ENCODE measurements around the gene TMEM255B. TPM values are rescaled to one million over a fixed set of nuclear protein-coding genes. Genes with fewer than 3 reads are reported as not detected.
"Not testable (repeated sequence)": the region's sequence is repeated elsewhere in the genome, so short reads cannot be mapped to it uniquely, and the experiment has no call there.

The TMEM255B gene
- total and polyA plus RNA-seq, 9 donors, result 1.9 to 9.2 (median 6.4) TPM

DNA sequence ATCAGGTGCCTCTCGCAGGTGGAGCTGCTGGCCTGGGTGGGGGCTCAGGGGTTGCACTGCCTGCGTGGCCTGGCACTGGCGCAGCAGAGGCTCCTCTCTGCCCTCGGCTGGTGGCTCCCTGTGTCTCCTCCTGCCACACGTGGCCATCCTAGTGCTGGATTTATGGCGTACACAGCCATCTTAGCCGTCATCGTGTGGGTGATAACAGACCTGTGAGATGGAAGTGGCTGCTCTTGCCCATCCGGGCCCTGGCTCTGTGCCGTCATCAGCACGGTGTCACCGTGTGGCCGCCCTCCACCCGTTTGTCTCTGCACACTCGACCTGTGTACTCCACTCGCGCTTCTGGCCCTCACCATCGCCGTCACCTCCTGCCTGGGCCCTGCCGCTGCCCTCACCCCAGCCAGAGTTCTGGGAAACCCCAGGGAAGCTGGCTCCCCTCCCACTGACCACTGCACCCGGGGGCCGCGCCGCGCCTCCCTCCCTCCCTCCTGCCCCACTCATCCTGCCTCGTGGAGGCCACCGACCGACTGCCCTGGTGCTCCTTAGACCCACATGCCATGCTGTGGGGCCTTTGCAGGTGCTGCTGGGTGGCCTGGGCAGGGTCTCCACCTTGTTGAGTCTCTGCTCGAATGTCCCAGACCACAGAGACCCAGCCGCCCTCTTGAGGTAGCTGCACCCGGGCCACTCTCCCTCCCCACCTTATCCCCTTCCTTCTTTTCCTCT lies 29.5 kb downstream of the TMEM255B start:
- Histone ChIP-seq H3K27ac (ENCODE audit: low read length) (no peak overlapping the region), H3K9me3 (replicated peaks; ENCODE audit: control insufficient read depth, low read depth, low read length) (no peaks in the 10 kb centered on the region), H3K4me1 (ENCODE audit: control insufficient read depth, insufficient read depth, low read length) (no peaks in the 10 kb centered on the region), H3K4me3 (ENCODE audit: low read length) (no peak overlapping the region), H3K36me3 (ENCODE audit: control insufficient read depth, insufficient read depth, low read length) (no peaks in the 10 kb centered on the region), H3K27me3 (ENCODE audit: control insufficient read depth, insufficient read depth, low read length) (peaks cover 10% of the 10 kb centered on the region)
- WGBS (ENCODE audit: insufficient coverage), result 88% methylated on average over 26 of the region's 31 CpGs
- no peak for DNase-seq

DNA sequence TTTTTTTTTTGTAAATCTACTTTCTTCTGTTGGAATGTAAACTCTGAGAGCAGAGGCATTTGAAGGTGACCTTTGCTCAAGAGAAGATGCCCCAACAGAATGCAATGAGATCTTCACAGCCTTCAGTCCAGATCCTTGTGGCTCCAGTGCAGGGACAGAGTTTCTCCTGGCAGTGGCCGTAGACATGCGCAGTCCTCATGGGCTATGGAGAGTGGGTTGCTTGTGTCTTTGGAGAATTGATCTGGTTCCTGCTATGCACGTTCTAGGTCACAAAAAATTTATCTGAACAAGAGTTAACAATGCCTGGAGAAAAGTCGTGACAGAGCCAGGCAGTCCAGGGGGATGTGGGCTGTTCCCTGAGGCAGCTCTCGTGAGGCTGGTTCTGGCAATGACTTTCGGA lies 30.1 kb downstream of the TMEM255B start:
- Histone ChIP-seq H3K27me3 (ENCODE audit: control insufficient read depth, insufficient read depth, low read length) (peaks cover 10% of the 10 kb centered on the region), H3K9me3 (replicated peaks; ENCODE audit: control insufficient read depth, low read depth, low read length) (no peaks in the 10 kb centered on the region), H3K4me3 (ENCODE audit: low read length) (no peak overlapping the region), H3K4me1 (ENCODE audit: control insufficient read depth, insufficient read depth, low read length) (no peaks in the 10 kb centered on the region), H3K36me3 (ENCODE audit: control insufficient read depth, insufficient read depth, low read length) (no peaks in the 10 kb centered on the region), H3K27ac (ENCODE audit: low read length) (no peak overlapping the region)
- DNase-seq, result no peak
- 76% methylated on average over 6 of the region's 6 CpGs for WGBS (ENCODE audit: insufficient coverage)

DNA sequence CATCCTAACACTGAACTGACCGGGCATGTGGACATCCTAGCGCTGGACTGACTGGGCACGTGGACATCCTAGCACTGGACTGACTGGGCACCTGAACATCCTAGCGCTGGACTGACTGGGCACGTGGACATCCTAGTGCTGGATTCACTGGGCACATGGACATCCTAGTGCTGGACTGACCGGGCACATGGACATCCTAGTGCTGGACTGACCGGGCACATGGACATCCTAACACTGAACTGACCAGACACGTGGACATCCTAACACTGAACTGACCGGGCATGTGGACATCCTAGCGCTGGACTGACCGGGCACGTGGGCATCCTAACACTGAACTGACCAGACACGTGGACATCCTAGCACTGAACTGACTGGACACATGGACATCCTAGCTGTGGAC lies 30.9 kb downstream of the TMEM255B start:
- H3K4me1 ChIP-seq (ENCODE audit: control insufficient read depth, insufficient read depth, low read length); H3K27ac ChIP-seq (ENCODE audit: low read length); H3K4me3 ChIP-seq (ENCODE audit: low read length); H3K9me3 ChIP-seq (replicated peaks; ENCODE audit: control insufficient read depth, low read depth, low read length); DNase-seq; H3K36me3 ChIP-seq (ENCODE audit: control insufficient read depth, insufficient read depth, low read length): not testable (repeated sequence)
- 92% methylated on average over 13 of the region's 13 CpGs for WGBS (ENCODE audit: insufficient coverage)
- H3K27me3 ChIP-seq (ENCODE audit: control insufficient read depth, insufficient read depth, low read length), result peaks cover 11% of the 10 kb centered on the region

DNA sequence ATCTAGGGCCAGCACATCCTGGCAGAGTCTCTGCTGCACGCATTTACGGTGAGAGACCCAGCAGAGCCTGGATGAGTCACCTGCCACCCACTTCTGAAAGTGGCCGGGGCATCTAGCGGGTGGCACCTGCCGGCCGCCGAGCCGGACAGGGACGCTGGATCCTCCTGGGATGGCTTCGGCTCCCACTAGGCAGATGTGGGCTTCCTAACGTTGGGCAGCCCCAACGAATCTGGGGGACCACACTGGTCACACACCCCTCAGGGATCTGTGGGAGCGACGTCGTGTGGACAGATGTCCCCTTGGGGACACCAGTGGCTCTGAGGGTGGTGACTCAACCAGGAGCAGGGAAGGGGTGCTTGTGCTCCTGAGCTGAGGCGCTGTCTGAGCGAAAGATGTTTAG lies 32.2 kb downstream of the TMEM255B start:
- Histone ChIP-seq H3K27me3 (ENCODE audit: control insufficient read depth, insufficient read depth, low read length) (peaks cover 12% of the 10 kb centered on the region), H3K27ac (ENCODE audit: low read length) (no peak overlapping the region), H3K36me3 (ENCODE audit: control insufficient read depth, insufficient read depth, low read length) (no peaks in the 10 kb centered on the region), H3K9me3 (replicated peaks; ENCODE audit: control insufficient read depth, low read depth, low read length) (no peaks in the 10 kb centered on the region), H3K4me1 (ENCODE audit: control insufficient read depth, insufficient read depth, low read length) (no peaks in the 10 kb centered on the region), H3K4me3 (ENCODE audit: low read length) (no peak overlapping the region)
- WGBS (ENCODE audit: insufficient coverage), result 77% methylated on average over 17 of the region's 17 CpGs
- DNase-seq, result no peak

DNA sequence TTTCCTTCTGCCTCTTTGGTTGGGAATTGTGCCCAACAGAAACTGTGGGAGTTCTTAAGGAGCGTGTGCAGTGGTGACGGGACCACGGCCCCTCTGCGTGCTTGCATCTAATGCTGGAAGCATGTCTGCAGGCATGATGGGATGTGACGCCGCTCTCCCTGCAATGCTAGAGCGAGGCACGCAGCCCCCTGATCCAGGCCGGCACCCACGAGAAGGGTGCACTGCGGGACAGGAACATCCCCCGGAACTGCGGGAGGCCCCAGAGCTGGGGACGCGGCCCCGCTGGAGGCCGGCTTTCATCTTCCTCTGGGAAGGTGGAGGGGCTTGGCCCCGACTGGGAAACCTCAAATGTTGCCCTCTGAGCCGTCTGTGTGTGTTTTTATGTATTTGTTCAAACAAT lies 32.7 kb downstream of the TMEM255B start:
- Histone ChIP-seq H3K4me1 (ENCODE audit: control insufficient read depth, insufficient read depth, low read length) (no peaks in the 10 kb centered on the region), H3K27ac (ENCODE audit: low read length) (no peak overlapping the region), H3K4me3 (ENCODE audit: low read length) (no peak overlapping the region), H3K36me3 (ENCODE audit: control insufficient read depth, insufficient read depth, low read length) (no peaks in the 10 kb centered on the region), H3K27me3 (ENCODE audit: control insufficient read depth, insufficient read depth, low read length) (peaks cover 14% of the 10 kb centered on the region), H3K9me3 (replicated peaks; ENCODE audit: control insufficient read depth, low read depth, low read length) (no peaks in the 10 kb centered on the region)
- no peak for DNase-seq
- 65% methylated on average over 10 of the region's 19 CpGs for WGBS (ENCODE audit: insufficient coverage)

DNA sequence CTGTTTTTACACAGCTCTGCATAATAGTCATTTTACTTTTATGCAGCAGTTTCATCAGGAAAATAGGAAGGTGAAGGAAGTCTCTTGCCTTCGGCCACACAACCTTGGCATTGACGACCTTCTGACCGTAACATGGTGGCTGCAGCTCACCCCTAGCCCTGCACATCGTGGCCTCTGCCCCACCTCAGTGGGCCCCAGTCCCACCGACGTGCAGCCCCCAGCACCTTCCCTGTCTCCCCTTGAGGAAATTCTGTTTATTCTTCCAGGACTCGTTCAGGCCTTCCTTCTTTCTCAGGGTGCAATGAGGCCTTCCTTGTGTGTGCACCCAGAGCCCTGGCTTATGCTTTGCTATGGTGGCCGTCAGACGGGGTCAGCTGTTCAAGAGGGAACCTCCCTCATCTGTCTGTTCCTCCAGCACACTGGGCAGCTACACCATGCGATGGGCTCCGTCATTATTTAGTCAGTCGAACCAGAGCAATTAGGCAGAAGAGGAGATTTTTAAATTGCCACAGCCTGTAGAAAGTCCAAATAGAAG lies 33.3 kb downstream of the TMEM255B start:
- WGBS (ENCODE audit: insufficient coverage), result 70% methylated on average over 9 of the region's 12 CpGs

DNA sequence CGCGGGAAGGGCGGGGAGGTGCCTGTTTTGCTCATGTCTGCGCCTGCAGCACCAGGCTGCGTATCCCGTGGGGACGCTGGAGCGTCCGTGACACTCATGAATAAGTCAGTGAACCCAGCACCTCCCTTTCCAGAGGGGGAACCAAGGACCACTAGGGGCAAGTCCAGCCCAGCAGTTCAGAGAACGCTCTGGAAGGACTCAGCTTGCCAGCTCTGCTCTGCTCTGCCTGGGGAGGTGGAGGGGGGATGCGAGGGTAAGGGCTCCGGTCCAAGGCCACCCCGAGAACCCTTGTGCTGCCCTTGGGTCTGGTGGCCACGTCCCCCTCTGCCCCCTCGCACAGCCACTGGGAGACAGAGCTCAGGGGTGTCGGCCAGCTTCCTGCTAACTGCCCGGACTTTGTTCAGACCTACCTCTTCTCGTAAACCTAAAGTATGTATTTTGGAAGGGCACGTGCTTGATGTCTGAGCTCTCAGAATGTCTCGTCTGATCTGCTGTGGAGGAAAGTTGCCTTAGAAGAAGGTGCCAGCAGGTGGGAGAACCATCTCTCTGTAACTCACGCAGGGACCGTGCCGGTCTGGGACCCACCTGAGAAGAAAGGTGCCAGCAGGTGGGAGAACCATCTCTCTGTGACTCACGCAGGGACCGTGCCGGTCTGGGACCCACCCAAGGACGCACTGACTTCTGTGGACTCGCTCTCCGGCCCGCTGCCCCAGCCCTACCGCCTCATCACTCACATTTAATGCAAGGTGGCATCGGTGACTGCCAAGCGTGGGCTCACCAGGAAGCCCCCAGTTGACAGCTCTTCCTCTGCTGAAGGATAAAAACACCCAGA lies 34.1 kb downstream of the TMEM255B start:
- no peak for DNase-seq
- H3K27ac ChIP-seq (ENCODE audit: low read length), result no peak overlapping the region
- H3K36me3 ChIP-seq (ENCODE audit: control insufficient read depth, insufficient read depth, low read length), result no peaks in the 10 kb centered on the region
- no peak overlapping the region for H3K4me3 ChIP-seq (ENCODE audit: low read length)
- H3K9me3 ChIP-seq (replicated peaks; ENCODE audit: control insufficient read depth, low read depth, low read length), result no peaks in the 10 kb centered on the region
- no peaks in the 10 kb centered on the region for H3K4me1 ChIP-seq (ENCODE audit: control insufficient read depth, insufficient read depth, low read length)
- H3K27me3 ChIP-seq (ENCODE audit: control insufficient read depth, insufficient read depth, low read length), result peaks cover 14% of the 10 kb centered on the region
- 81% methylated on average over 23 of the region's 33 CpGs for WGBS (ENCODE audit: insufficient coverage)

More for the DNA sequence above, 33.3 kb downstream of the TMEM255B start:
- no peaks in the 10 kb centered on the region for H3K36me3 ChIP-seq (ENCODE audit: control insufficient read depth, insufficient read depth, low read length)
- H3K27ac ChIP-seq (ENCODE audit: low read length), result no peak overlapping the region
- DNase-seq, result no peak
- no peaks in the 10 kb centered on the region for H3K9me3 ChIP-seq (replicated peaks; ENCODE audit: control insufficient read depth, low read depth, low read length)
- no peaks in the 10 kb centered on the region for H3K4me1 ChIP-seq (ENCODE audit: control insufficient read depth, insufficient read depth, low read length)
- H3K4me3 ChIP-seq (ENCODE audit: low read length), result no peak overlapping the region
- H3K27me3 ChIP-seq (ENCODE audit: control insufficient read depth, insufficient read depth, low read length), result peaks cover 14% of the 10 kb centered on the region

DNA sequence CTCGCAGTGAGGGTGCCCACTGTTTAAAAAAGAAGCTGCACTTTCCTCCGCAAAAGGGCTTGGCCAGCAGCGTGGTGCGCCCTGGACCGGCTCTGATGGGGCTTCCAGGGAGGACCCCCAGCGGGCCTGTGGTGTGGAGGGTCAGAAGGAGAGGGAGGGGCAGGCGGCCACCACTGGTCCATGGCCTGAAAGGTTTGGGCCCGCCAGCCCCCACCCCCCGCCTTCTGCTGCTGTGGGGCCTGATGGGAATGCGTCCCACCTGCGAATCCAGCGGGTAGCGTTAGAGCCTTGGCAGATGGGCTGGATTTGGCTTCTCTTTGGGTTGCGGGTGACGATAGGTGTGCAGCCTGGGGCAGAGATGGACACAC lies 34.7 kb downstream of the TMEM255B start:
- Histone ChIP-seq H3K27ac (ENCODE audit: low read length) (no peak overlapping the region), H3K4me3 (ENCODE audit: low read length) (no peak overlapping the region), H3K36me3 (ENCODE audit: control insufficient read depth, insufficient read depth, low read length) (no peaks in the 10 kb centered on the region), H3K9me3 (replicated peaks; ENCODE audit: control insufficient read depth, low read depth, low read length) (no peaks in the 10 kb centered on the region), H3K27me3 (ENCODE audit: control insufficient read depth, insufficient read depth, low read length) (peaks cover 14% of the 10 kb centered on the region), H3K4me1 (ENCODE audit: control insufficient read depth, insufficient read depth, low read length) (no peaks in the 10 kb centered on the region)
- no peak for DNase-seq
- 94% methylated on average over 11 of the region's 15 CpGs for WGBS (ENCODE audit: insufficient coverage)

DNA sequence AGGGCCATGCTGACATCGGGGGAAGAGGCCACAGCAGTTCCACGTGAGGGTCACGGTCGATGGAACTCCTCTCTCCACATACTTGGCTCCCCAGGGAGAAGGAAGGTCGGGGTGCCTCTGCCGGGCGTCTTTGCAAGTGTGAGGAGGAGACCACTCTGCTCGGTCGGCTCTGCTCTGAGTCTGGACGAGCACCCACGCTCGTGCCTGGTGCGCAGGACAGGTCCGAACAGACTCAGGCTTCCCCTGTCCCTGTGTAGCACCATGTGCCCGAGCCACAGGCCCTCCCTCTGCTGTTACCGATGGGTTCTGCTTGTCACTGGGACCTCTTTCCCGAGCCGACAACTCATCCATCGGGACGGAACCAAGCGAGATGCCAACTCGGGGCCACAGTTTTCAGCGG lies 35.1 kb downstream of the TMEM255B start:
- Histone ChIP-seq H3K27ac (ENCODE audit: low read length) (no peak overlapping the region), H3K36me3 (ENCODE audit: control insufficient read depth, insufficient read depth, low read length) (no peaks in the 10 kb centered on the region), H3K4me3 (ENCODE audit: low read length) (no peak overlapping the region), H3K9me3 (replicated peaks; ENCODE audit: control insufficient read depth, low read depth, low read length) (no peaks in the 10 kb centered on the region), H3K4me1 (ENCODE audit: control insufficient read depth, insufficient read depth, low read length) (peaks cover 2% of the 10 kb centered on the region), H3K27me3 (ENCODE audit: control insufficient read depth, insufficient read depth, low read length) (peaks cover 13% of the 10 kb centered on the region)
- 88% methylated on average over 18 of the region's 23 CpGs for WGBS (ENCODE audit: insufficient coverage)
- no peak for DNase-seq

DNA sequence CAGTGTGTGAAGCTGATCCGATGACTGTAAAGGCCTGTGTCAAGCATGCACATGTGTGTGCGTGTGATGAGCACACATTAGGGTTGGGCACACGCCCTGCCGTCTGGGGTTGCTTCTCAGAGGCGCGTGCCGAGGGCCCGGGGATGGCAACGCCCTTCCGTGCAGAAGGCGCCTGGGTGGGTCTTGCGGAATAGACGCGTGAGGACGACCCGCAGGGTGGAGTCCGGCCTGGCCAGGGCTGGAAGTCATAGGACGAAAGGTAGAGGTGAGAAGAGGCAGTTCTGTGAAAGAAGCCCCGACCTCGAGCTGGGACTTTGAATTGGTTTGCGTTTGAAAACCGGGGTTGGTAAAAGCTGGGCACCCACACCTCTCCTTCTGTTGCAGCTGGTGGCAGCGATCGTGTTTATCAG lies 35.7 kb downstream of the TMEM255B start:
- H3K36me3 ChIP-seq (ENCODE audit: control insufficient read depth, insufficient read depth, low read length), result no peaks in the 10 kb centered on the region
- no peak overlapping the region for H3K27ac ChIP-seq (ENCODE audit: low read length)
- WGBS (ENCODE audit: insufficient coverage), result 86% methylated on average over 24 of the region's 24 CpGs
- no peaks in the 10 kb centered on the region for H3K9me3 ChIP-seq (replicated peaks; ENCODE audit: control insufficient read depth, low read depth, low read length)
- no peak overlapping the region for H3K4me3 ChIP-seq (ENCODE audit: low read length)
- H3K4me1 ChIP-seq (ENCODE audit: control insufficient read depth, insufficient read depth, low read length), result peaks cover 9% of the 10 kb centered on the region
- DNase-seq, result no peak
- peaks cover 12% of the 10 kb centered on the region for H3K27me3 ChIP-seq (ENCODE audit: control insufficient read depth, insufficient read depth, low read length)
